HG03469 (cell line): ENCODE measurements around the gene TVP23B.
"Not testable (repeated sequence)": the region's sequence is repeated elsewhere in the genome, so short reads cannot be mapped to it uniquely, and the experiment has no call there.

ENCODE experiments used
- ATAC-seq: cut with Tn5 transposase; IDR thresholded peaks from one replicate; pipeline ENCODE4 v1.9.1; 2021; ENCODE audit warnings: mild to moderate bottlenecking, moderate library complexity, moderate number of reproducible peaks; ENCODE audit not compliant: unreplicated experiment

The TVP23B gene

DNA sequence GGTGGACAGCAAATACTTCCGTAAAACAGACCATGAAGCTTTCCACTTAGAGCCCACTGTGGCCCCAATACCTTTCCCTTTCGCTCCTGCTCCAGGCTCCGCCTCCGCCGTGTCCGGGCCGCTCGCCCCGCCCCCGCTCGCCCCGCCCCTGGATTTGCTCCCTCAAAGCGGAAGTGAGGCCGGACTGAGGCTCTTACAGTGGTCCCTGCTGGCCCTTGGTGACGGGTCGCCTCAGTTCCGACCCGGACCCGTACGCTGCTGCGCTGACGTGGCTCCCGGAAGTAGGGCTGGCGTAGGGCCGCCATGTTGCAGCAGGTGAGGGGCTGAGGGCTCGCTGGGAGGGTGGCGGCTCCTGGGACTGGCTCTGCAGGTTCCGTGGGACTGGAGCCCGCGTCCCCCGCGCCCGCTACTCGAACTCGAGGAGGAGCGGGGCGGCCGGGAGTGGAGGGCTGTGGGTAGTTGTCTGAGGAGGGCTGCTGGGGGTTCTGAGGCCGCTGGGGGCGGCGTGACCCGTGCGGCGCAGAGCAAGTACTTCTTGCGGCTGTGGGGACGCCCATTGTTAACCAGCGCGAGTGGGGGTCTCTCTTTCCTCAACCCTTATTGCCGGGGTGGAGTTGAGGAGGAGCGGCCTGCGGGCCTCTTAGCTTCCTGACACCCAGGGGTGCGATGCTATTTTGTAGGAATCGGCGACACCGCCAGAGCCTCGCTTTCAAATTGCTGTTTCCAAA, at the start of gene TVP23B:
Gene TVP23B (plus strand): TSS at position 193 of the 728 bp plus-strand sequence. CDS start 111 bp downstream, at position 304.
- peak; percentile 90 for ATAC-seq

DNA sequence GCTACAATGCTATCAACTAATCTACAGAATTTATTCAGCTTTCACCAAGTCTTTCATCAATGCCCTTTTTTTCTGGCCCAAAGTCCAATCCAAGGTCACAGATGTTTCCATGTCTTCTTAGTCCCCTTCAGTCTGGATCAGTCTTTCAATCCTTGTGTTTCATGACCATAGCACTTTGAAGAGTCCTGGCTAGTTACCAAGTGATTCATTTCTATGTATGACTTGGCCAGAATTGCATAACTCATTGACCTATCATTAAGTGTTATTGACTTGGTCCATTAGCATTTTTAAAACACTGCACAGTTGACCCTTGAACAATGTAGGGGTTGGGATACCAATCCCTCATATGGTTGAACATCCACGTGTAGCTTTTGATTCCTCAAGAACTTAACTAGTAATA, 48.5 kb upstream of the TVP23B start:
- ATAC-seq = not testable (repeated sequence)

DNA sequence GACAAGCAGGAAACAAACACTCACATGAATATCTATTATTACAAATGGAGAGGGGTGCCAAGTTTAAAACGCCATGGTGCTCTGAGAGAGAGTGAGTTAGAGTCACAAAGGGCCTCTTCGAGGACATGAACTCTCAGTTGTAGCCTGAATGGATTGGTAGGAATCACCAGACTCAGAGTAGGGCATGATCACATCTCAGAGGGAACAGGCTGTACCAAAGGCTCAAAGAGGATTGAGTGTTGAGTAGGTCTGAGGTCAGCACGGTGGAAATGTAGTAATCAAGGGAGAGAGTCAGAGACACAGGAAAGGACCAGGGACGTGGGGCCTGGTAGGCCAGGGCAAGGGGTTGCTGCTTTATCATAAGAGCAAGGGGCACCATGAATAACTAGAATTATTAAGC, 47.6 kb upstream of the TVP23B start:
- ATAC-seq = not testable (repeated sequence)

DNA sequence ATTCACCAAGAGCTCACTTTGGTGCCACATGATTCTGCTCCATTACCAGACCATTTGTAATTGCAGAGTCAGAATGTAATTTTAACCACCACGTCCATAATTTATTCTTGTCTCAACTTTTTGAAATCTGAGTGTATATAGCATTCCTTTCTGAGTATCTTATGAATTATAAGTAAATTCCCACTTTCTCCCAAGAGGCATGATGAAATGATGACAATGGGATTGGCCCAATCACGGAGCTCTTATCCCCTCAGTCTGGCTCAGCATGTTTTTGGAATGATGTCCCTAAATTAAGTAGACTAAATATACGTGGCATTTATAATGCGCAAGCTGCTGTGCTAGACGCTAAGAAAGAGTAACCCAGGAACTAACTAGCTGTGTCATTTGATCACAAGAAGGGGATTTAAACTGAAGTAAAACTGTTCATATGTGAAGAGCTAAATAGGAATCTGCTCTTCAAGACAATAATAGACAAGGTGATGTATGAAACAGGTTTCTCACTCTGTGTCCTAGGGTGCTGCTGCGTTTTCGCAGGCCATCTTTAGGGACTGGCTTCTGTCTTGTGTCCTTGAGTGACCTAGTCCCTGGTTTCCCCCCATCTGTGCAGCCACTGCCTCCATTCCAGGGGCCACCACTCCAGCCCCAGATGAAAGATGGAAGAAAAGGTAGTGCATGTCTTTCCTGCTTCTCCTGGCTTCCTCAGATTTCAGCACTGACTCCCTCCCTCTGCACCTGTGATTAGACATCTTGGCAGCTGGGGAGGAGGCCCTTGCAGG, 41.2 kb upstream of the TVP23B start:
- not testable (repeated sequence) for ATAC-seq

DNA sequence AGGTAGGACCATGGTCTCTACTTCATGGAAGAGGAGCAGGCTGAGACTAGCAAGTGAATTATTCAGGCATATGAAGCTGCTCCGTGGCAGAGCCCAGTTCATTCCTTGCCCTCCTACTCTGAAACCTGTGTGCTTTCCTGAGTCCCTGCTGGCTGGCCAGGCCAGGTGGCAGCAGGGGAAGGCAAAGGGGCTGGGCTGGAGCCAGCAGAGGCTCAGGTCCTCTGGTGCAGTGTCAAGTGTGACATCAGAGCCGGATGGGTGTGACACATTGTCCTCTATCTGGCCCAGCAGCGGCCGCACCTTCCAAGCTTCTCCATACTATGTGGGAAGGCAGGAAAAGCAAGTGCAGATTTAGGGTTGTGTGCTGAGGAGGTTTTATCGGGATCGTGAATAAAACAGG, 39.8 kb upstream of the TVP23B start:
- ATAC-seq = not testable (repeated sequence)

DNA sequence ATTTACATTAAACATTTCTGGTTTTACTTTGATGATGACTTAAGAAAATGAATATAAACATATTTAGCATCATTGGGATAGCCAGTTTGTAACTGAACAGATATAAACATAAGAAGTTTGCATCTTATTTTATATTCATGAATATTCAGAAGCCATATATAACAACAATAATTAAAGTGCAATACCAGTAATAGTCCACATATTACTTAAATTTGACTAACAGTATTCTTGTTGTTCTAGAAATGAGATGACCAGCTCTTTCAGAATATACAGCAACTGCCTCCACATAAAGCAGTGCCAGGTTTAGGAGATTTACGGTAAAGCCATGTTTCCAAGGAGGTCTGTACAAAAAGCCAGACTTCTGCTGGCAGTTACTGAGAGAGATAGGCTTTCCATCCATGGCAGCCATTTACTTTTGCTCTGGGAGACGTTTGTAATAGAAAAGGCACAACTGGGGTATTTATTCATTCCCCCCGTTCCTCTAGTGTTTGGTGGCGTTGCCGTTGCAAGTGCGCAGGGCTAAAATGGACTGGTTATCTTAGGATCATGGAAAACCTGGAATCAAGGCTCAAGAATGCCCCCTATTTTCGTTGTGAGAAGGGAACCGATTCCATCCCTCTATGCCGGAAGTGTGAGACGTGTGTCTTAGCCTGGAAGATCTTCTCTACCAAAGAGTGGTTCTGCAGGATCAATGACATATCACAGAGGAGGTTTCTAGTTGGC, 37.1 kb upstream of the TVP23B start, which contains the start of gene FBXW10:
Gene FBXW10 (plus strand): TSS at position 356 of the 723 bp plus-strand sequence. CDS start 191 bp downstream, at position 547.
- ATAC-seq = not testable (repeated sequence)

DNA sequence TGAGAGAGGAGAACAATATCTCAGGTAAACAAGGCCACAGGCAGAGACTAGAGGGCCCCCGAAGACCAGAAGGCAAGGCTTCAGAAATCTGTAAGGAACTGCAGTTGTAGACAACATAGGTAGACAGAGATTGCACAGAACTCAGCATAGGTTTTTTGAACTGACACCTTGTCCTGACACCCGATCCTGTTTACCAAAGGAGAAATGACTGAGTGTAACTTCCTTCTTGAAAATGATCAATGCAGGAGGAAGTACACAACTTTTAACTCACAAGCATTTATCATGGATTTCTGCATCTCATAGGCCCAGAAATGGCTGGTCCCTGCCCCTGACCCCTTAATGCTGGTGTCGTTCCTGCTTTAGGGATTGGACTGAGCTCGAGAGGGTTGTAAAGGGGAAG, 36.3 kb upstream of the TVP23B start:
- ATAC-seq = not testable (repeated sequence)

DNA sequence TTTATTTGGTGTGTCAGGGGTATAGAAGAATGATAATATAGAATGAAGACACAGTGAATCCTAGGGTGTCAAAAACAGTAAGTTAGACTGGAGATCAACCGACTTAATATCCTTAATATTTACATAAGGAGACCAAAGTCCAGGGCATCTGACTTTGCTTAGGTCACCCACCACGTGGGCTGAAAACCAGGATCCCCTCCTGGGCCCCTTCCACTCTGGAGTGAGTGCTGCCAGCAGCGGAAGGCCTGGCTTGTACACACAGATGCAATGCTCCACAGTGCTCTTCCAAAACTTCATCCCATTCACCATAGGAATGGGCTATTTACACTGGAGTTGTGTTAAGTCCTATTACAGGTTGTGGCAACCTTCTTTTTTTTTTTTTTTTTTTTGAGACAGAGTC, 34.4 kb upstream of the TVP23B start:
- not testable (repeated sequence) for ATAC-seq

DNA sequence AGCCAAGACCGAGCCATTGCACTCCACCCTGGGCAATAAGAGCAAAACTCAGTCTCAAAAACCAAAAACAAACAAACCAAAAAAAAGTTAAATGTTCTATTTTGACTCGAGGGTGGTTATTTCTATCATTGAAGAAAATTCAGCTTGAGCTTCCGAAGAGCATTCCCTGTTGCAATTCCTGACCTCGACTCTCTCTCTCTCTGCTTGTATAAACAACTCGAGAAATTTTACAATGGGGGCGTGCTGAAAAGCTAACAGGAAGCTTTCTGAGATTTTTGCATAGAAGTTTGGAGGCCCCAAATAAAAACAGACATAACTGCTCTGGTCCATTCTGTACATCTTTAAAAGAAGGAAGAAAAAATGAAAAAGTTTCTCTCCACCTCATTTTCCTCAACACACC, 33.5 kb upstream of the TVP23B start:
- ATAC-seq = not testable (repeated sequence)

DNA sequence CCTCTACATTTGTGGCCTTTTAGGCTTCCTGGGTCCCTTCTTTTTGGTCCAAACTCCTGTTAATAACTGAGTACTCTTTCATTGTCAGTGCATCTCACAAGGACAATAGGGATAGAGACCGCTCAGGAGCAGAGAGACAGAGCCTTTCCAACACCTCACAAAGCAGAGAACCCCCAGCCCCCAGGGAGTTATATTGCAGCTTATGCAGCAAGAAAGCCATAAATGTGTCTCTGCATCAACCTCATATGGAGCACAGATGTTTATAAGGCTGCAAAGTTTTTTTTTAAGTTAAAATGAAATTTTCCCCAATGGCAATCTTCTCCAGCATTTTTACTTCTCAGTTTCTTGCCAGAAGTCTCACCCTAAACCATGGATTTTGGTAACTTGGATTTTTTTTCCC, 30.7 kb upstream of the TVP23B start:
- not testable (repeated sequence) for ATAC-seq

DNA sequence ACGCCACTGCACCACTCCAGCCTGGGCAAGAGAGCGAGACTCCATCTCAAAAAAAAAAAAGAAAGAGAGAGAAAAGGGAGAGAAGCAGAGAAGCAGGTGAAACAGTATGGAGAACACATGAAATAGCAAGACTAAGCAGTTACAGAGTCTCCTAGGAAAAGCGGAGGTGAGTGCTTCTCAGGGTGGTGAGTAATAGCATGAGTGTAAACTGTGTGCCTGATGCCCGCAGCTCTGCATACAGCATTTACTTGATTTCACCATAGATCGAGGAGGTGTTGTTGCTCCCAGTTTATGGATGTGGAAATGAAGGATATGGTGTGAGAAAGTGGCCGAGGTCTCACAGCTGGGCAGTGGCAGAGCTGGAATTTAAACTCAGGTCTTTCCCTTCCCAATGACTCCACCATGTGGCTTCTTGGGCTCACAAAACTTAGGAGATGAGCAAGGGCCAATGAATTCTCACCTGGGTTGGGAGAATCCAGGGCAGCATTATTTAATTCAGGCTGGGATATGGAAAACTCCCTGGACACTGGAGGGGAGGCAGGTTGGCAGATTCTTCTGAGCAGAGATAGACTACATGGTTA, 27.1 kb upstream of the TVP23B start:
- ATAC-seq = not testable (repeated sequence)

DNA sequence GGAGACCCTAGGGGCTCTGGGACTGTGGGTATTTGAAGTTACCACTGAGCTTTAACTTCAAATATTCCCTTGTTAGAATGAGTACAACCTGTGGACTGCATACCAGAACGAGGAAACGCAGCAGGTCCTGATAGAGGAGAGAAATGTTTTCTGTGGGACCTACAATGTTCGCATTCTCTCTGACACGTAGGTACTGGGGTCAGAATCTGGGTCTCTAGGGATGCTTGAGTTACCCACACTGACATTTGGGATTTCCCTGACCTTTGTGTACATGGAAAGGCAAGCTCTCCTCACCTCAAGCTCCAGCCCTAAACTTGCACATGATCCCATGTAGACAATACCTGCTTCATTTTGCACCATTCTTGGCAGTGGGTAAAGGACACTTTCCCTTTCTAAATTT, 25.0 kb upstream of the TVP23B start:
- ATAC-seq = not testable (repeated sequence)

DNA sequence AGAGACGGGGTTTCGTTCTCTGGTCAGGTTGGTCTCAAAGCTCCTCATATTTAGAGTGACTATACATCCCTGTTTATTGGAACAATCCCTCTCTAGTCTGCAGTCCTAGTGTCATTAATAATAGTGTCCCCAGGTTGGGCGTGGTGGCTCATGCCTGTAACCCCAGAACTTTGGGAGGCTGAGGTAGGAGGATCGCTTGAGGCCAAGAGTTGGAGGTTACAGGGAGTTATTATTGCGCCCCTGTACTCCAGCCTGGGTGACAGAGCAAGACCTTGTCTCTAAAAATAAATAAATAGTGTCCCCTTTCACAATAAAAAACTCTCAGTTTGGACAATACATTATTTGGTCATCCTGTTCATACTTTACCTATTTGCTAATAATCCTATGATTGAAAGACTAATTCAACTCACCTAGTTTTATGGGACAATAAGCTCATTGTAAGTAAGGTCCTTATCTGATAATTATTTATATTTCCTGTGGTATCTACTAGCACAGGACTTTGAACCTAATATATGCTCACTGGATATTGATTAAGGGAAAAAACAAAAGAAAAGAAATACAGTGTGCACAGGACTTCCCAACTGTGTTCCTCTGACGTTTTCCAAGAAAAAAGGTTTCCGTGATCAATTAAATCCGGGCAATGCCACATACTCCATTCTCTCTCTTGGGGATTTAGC, 23.5 kb upstream of the TVP23B start:
- ATAC-seq = not testable (repeated sequence)

DNA sequence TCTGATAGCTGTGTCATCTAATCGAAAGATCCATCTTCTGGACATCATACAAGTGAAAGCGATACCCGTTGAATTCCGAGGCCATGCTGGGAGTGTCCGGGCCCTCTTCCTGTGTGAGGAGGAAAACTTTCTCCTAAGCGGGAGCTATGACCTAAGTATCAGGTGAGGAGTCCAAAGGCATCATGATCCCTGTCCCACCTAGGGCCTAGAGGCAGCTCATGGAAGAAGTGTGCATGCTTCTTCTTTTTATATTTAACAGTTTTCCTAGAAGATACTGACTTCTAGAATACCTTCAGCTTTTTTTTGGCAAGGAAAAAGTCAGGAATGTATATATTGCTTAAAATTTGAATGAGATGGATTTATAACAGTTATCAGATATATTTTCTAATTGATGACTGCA, 22.6 kb upstream of the TVP23B start:
- ATAC-seq = not testable (repeated sequence)

DNA sequence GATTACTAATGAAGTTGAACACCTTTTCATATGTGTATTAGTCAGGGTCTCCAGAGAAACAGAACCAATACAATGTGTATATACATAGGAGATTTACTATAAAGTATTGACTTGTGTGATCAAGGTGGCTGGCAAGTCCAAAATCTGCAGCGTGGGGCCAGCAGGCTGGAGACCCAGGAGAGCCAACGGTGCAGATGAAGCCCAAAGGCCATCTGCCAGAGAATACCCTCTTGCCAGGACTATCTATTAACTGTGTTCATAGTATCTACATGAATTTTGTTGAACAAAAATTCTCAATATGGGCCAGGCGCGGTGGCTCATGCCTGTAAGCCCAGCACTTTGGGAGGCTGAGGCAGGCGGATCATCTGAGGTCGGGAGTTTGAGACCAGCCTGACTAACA, 20.8 kb upstream of the TVP23B start:
- not testable (repeated sequence) for ATAC-seq

DNA sequence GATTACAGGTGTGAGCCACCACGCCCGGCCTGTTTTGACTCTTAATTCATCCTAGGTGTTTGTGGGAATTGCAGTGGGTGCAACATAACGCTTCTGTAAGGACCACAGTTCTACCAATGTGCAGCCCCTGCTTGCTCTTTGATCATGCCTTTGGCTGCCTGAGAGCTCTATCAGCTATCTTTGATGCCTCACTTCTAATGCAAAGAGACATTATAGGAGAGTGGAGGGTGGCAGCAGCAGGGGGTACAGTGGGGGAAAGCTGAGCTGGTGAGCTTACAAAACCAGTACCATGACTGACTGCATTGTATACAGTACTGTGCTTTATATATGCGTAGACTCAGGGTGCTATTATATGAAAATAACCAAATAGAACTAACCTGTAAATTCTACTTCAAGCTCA, 10.4 kb upstream of the TVP23B start:
- not testable (repeated sequence) for ATAC-seq

DNA sequence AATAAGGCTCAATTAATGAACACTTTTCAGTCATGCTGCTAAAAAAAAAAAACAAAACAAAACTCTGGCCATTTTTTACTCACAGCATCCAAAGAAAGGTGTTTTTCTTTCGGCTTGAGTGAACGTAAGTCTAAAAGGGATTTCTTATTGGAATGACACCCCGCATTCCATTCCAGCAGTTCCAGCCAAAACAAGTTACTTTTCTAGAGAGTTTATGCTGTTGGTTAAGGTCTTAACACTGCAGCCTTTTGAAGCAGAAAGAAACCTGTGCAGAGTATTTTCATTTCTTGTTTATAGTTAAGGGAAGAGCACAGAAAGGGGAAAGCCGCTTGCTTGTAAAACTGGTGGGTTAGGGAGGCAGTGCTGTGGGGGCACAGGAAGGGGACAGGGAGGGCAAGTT, 9.9 kb upstream of the TVP23B start:
- ATAC-seq = not testable (repeated sequence)

DNA sequence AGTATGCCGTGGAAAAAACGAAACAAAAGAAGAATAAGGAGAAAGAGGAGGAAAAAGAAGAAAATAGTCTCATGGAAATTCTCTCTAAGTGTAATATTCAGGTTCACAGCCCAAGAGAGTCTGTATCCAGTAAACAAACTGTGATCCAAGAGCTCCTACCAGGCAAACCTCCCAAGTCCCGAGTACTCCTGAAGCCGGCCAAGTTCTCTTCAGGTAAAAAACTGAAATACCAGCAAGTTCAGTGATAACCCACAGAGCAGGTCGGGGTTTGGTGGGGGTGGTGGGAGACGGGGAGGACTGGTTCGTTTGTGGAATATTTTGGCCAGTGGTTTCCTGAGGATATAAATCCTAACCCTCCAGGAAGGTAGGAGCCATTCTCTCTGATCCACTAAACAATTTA, 8.5 kb upstream of the TVP23B start:
- ATAC-seq = no peak

DNA sequence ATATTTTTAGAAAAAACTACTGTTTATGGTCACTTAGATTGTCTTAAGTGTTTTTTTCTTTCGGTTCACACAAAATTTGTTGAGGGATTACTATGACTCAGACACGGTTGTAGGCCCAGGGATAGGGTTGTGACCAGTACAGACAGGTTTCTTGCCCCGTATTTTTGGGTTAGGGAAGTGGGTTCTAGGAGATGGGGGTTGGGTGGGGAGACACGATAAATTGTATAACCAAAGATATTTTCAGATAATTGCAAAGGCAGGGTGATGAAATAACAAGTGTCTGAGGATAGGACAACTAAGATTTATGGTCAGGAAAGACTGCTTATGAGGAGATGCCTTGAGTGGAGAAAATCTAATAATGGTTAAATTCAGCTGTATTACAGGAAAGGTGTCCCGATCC, 822 bp downstream of the TVP23B start:
- not testable (repeated sequence) for ATAC-seq

DNA sequence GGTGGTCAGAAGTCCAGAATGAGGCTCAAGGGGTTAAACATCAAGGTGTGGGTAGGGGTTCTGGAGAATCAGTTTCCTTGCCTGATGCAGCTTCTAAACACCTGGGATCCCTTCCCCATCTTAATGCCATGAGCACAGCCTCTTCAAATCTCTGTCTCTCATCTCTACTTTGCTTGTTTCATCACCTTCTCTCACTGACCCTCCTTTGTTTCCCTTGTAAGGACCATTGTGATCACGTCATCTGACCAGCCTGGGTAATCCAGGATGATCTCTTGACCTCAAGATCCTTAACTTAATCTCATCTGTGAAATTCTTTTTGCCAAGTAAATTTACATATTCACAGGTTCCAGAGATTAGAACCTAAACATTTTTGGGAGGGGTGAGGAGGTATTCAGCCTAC, 5.0 kb downstream of the TVP23B start:
- ATAC-seq = not testable (repeated sequence)
